Stimulated activated CD8-positive, alpha-beta memory T cell treated with anti-CD3 and anti-CD28 coated beads, Interleukin-4, amount 100 ng/mL, for 1 hour (primary cell): ENCODE results near the gene LDLRAD4.
A peak's percentile ranks its signal among the peaks of the same experiment; 100 is the strongest.

Experiments
- DNase-seq, 2 donors: peaks; one replicate each; pipeline ENCODE4 v3.0.0-alpha.2; 2020; ENCODE audit warnings: low read depth in 2 of 2, low spot score in 1 of 2

Gene LDLRAD4

DNA sequence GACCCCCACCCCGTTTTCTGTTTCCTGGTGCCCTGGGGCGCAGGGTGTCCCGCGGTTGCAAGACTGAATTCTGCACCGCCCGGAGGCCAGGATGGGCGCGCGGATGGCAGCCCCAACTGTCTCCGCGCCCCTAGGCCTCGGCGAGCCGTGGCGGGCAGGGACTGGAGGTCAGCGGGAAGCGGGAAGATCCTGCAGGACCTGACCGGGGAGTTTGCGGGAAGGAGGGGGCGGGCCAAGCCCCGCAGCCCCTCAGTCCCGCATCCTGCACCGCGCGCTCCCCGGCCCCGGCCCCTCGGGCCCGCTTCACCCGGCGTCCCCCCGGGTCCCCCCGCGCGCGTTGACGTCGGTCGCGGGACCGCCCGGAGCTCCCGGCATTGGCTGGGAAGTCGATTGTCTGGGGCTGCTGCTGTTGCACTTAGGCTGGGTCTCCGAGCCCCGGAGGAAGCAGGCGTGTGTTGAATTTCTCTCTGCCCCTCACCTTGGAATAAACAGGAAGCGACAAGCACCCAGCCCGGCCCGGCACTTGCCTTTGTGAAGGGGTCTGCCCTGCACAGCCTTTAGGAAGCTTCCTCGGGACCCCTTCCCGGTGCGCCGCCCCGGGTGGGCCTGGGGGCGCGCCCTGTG lies at the start of gene LDLRAD4:
TSS of gene LDLRAD4 (plus strand) at position 393 of the 624 bp plus-strand sequence.
- DNase-seq: peak in 1 of 2 donors; percentile 12

DNA sequence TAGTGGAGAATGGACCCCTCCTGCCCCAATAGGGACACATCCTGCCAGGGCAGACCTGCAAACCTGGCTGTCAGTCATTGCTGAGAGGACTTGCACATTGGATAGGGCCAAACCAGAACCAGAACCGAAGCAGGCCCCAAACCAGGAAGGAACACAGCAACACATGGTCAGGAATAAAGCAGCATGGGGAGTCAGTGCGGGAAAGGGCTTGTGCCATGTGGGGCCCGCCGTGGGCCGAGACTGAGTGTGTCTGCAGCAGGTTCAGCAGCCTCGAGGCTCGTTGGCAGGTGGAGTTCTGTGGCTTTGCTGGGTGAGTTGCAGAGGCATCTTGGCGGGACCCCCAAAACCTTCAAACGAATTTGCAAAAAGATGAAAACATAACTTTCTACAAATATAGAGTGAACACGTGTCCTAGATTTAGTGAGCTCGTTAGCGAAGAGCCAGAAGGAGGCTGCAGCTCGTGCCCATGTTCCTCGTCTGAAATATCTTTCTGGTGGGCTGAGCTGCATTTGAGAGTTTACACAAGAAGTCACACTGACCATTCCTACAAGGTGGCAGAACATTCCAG lies 44.9 kb upstream of the LDLRAD4 start:
- DNase-seq: no peak

DNA sequence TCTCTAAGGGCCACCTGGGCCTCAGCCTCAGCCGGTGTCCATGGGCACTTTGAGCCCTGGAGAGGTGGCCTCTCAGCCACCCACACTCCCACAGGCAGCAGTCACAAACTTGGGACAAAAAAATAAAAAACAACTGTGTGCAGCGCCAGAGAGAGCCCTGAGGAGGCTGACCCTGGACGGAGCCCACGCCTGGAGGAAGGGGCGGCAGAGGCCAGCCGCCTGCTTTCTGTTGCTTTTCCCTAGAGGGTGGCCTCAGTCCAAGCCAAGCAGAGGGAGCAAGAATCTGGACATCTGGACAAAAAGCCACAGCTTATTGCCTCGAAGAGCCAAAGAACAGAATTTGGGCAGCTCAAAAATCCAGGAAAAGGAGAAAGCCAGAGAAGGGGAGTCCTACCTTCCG lies 43.3 kb upstream of the LDLRAD4 start:
- no peak for DNase-seq

DNA sequence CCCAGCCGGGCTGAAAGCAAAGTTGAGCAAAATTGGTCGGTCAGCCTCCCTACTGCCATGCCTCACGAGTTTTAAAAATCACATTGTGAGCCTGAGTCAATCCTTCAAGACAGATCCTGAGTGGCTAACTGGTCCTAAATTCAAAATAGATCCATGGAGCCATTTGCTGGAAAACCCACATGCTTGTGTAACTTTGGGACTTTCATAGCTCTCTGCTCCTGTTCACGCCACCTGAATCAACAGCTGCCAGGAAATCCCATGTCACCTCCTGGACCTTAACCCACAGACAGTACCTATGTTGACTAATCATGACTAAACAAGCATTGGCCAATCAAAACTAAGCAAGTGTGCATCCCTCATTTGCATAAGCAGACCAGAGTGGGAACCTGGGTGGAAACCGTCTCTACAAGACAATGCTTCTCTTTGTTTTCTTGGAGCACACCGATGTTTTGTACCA lies 42.8 kb upstream of the LDLRAD4 start:
- DNase-seq: no peak

DNA sequence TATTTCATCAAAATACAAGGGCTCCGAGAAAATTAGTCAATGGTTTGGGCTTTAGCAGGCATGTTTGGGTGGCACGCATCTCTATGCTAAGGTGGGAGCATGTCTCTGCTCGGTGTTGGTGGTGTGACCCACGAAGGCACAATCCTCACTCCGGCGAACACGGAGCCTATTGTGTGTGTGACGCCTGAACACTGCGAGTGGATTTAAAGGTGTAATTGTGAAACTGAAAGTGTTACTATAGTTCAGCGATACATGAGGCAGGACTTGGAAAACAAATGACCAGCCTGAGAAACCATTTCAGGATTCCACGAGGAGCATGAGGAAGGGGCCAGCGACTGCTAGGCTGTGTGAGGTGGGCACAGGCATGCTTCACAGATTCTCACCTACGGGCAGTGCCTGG lies 41.7 kb upstream of the LDLRAD4 start:
- no peak for DNase-seq

DNA sequence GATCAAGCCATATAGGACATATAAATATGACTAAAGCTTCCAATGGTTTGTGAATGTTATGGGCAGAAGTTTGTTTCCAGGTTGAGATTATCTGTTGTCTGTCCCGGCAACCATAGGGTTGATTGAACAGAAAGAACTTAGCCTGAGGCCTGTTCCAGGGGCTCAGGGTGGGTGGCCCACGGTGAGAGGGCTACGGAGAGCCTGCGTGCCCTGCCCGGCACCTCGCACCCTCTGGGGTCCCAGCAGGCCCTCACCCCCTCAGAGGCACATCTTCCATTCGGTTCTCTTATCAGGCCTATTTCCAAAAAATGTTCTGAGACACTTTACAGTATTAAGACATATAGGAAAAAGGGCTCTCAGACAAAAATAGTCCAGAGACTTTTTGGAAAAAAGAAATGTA lies 40.4 kb upstream of the LDLRAD4 start:
- no peak for DNase-seq

DNA sequence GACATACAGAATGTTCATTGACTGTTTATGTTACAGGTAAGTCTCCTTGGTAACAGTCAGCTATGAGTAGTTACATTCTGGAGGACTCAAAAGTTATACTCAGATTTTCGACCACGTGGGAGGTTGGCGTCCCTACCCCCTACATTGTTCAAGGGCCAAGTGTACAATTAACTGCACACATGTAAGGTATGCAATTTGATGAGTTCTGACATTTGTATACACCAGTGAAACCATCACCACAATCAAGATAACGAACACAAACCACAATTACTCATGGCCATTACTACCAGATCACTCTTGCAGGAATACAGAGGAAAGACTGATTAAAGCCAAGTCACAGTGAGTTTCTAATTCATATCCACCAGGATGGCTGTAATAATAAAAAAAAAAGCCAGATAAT lies 39.6 kb upstream of the LDLRAD4 start:
- no peak for DNase-seq

DNA sequence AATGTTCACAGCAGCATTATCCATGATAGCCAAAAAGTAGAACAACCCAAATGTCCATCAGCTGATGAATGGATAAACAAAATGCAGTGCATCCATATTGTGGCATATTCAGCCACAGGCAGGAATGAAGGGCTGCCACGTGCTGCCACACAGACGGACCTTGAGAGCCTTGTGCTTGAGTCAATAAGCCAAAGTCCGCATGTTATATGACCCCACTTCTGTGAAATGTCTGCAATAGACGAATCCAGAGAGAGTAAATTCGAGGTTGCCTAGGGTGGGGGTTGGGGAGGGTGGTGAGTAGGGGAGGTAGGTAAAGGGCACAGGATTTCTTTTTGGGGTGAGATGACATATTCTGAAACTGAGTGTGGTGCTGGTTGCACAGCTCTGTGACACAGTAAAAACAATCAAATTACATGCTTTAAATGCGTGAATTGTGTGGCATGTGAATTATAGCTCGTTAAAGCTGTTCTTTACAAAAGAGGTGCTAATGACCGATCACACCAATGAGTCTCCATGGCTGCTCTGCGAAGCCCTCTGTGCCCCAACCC lies 38.9 kb upstream of the LDLRAD4 start:
- no peak for DNase-seq

DNA sequence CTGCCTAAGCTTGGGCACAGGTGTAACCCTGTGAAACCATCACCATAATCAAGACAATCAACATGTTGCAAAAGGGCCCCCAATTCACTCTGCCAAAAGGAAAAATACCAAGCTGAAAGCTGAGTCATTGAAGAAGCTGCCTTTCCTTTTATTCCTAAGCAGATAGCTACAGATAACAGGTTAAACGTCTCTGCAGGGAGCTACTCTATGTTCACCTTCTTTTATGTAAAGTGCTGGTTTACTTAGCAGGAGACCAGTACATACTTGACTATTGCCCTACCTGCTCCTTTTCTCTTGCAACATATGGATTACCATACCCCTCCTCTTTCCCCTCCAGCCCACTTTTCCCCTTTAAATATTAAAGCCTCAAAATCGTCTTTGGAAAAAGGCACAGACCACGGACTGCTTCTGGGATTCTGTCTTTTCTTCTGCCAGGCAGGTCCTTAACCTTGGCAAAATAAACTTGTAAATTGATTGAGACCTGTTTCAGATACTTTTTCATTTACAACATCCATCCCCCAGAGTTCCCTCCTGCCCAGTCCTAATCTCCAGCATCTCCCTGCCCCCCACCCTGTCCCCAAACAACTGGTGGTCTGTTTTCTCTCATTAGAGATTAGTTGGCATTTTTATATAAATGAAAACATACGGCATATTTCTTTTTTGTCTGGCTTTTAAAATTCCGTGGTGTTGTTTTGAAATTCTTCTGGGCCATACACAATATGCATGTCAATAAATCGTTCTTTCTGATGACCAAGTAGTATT lies 37.8 kb upstream of the LDLRAD4 start:
- DNase-seq: no peak

DNA sequence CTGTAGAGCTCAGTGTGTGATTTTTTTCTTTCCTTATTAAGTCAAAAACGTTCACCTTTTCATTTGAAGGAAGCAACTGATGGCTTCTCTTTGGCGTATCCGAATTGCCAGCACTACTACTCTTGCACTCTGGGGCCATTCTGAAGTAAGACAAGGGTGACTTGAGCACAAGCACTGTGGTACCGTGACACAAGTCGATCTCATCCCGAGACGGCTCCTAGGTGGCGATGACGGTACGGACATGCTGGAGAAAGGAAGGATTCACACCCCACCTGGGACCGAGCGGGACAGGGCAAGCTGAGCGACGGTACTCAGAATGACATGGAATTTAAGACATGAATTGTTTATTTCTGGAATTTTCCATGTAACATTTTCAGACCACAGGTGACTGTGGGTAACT lies 36.8 kb upstream of the LDLRAD4 start:
- no peak for DNase-seq

DNA sequence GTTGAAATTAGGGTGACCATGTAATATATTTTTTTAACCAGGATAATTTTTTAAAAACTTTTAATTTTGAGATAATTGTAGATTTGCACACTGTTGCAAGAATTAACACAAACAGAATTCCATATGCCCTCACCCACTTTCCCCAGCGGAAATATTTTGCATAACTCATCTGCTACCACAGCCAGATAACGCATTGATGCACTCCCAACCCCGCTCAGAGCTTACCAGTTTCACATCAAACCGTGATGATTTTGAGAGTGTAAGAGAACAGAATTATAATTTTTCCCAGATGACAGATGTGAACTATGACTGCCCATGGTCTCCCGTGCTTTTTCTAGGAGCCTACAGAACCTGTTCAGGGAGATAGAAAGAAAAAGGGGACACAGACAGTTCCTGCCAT lies 35.2 kb upstream of the LDLRAD4 start:
- DNase-seq: no peak

DNA sequence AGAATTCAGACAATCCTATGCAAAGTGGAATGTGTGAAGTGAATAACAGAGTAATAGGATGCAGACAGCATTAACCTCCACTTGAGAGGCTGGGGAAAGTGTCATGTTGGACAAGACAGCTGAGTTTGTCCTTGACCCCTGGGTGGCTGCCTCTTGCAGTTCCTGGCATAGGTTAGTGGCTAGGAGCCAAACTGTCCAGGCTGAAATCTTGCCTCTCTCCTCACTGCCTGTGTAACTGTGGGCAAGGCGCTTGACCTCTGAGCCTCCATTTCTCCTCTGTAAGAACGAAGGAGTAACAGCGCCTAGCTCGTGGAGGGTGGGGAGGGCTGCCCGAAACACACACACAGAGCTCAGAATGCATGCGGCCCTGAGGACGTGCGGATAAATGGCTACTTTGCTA lies 34.8 kb upstream of the LDLRAD4 start:
- no peak for DNase-seq

DNA sequence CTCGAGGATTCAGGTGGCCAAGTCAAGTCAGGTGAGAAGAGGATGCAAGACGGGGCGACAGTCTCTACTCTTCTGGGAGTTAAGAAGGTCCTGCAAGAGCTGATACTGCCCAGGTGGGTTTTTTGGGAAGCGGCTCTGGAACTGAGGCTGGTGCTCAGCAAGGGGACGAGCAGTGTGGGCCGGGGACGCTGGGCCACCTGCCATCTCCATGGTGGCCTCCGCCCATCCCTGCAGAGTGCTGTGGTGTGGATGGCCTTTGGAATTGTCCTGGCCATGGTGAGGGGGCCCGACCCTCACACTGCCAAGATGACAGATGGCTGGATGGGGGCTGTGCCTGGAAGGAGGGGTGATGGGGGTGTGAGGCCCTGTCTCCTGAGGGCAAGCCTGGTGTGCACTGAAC lies 34.2 kb upstream of the LDLRAD4 start:
- no peak for DNase-seq

DNA sequence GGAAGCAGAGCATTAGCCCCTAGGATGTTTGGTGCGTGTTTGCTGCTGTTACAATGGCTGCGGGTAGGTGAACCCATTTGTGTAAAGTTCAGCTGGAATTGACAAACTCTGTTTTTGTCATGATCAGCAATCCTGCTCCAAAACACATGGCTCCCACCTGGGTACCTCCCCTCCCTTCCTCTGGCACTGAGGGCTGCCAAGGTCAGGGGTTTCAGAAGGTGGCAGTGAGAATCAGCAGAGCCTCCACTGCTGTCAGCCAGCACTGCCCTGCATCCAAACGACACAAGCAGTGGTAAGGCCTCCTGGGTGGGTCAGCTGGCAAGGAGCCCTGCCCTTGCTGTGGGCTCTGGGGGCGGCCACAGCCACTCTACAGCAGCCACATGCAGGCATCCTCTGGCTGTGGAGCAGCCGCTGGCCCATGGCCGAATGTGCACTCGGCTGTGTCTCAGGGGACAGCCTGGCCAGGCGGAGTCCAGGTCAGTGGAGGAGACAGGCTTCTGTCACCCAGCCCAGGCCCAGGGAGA lies 32.8 kb upstream of the LDLRAD4 start:
- DNase-seq: no peak

DNA sequence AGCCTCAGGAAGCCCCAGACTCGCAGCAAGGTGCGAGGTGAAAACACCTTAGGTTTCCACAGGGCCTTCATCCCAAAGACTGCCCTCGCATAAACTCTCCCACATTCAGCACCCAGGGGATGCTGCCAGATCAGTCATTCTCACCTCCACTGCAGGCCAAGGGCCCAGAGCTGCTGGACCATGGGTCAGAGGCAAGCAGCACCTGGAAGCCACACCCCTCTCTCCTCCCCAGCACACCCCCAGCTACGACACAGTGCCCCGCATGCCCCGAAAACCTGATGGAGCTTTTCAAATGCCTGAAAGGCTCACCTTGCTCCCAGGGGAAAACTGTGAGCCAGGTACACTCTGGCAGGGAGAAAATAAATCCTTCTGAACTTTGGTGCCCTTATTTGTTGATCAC lies 31.9 kb upstream of the LDLRAD4 start:
- no peak for DNase-seq

DNA sequence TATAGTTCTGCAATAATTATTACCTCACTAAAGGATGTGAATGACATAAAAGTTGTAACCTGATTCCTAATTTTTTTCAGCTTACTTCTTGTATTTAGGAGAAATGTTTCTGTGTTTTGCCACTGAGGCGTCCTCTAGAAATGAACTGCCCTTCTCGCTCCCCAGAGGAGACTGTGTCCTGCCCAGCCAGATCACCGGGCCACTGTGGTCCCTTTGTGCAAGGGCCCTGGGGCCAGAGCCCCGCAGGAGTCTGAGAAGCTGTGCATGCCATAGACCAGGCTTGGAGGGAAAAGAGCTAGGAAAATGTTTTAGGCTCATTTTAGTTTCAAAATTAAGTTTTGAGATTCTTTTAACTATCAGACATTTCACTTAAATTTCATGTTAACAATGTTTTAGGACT lies 31.1 kb upstream of the LDLRAD4 start:
- DNase-seq: no peak

DNA sequence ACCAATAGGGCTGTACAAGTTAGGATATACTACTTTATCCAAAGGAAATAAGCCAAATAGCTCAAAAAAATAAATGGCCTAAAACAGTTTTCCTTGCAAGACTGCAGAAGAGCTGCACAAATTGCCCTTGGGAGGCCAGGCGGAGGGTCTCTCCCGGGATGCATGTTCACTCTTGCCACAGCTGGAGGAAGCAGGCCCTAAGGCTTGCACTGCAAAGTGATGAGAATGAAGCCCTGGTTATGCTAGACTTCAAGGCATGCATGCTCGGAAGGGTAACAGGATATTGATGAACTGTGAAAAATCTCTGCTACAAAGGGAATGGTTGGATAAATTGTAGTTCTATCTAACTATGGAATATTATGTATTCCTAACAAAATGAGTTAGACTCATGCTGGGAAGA lies 27.5 kb upstream of the LDLRAD4 start:
- DNase-seq: no peak

DNA sequence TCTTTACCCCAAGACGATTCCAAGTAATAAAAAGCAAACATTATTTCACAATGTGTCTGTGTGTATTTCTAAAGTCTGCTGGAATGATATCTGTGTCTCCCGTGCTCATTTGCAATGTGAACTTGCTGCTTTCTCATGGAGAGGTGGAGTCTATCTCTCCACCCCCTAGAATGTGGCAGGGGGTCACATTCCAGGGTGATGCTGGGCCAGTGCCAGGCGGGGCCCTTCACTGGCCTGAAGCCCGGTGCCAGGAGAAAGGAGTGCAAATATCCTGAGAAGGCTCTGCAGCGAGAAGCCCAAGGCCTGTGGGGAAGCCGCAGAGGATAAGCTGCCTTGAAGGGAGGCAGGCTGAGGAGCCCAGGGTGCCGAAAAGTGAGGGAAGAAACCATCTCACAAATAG lies 26.8 kb upstream of the LDLRAD4 start:
- DNase-seq: no peak

DNA sequence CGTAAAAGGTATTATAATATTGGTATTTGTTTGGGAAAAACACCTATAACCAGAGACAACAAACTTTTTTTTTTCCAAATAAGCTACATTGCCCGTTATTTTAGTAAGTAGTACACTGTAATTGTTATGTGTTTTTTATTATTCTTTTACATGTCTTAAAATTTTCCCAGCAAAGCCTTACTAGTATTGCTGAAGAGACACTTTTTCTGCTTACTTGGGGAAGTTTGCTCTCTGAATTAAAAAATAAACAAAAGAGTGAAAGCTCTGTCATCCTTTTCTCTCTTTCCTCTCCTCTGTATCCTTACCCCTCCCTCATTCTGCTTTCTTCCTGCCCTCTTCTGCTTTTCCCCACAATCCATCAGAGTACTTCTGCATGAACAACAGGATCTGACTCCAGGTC lies 25.6 kb upstream of the LDLRAD4 start:
- DNase-seq: no peak

DNA sequence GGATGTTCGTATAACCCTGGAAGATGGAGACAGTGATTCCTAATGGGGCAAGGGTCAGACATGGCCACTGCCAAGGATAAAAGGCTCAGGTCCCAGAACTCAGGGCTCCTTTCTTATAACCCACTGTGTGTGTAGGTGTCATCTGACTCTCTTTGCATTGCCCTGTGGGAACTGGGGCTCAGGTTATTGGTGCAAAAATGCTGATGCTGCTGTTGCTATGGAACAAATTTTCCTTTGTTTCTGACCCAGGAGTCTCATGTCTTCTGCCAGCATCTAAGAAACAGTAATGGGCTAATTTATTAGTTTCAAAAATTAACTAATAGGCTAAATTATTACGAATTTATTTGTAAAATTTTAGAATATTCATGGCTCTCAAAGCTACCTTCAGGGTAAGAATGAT lies 24.3 kb upstream of the LDLRAD4 start:
- DNase-seq: no peak

DNA sequence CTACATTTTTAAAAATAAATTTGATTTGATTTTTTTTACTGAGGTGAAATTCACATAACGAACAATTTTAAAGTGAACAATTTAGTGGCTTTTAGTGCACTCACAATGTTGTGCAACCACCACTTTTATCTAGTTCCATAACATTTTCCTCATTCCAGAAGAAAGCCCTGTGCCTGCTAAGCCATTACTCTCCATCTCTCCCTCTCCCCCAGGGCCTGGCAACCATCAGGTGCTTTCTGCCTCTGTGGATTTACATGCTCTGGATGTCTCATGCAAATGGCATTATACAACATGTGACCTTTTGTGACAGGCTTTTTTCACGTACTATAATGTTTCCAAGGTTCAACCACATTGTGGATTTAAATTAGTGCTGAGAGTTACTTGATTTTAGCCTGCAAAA lies 19.9 kb upstream of the LDLRAD4 start:
- no peak for DNase-seq

DNA sequence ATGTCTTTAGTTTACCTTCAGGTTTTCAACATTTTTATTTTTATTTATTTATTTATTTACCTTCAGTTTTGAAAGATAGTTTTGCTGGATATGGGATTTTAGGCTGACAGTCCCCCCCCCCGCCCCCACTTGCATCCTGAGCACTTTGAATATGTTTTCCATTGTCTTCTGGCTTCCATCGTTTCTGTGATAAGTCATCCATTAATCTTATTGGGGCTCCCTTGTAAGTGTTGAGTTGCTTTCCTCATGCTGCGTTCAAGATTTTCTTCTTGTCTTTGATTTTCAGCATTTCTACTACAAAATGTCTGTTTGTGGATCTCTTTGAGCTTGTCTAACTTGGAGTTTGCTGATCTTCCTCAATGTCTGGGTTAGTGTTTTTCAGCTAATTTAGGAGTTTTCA lies 19.4 kb upstream of the LDLRAD4 start:
- no peak for DNase-seq
